ENCODE measurements around the gene RBMS3.

- TF ChIP-seq, protein P1, sequence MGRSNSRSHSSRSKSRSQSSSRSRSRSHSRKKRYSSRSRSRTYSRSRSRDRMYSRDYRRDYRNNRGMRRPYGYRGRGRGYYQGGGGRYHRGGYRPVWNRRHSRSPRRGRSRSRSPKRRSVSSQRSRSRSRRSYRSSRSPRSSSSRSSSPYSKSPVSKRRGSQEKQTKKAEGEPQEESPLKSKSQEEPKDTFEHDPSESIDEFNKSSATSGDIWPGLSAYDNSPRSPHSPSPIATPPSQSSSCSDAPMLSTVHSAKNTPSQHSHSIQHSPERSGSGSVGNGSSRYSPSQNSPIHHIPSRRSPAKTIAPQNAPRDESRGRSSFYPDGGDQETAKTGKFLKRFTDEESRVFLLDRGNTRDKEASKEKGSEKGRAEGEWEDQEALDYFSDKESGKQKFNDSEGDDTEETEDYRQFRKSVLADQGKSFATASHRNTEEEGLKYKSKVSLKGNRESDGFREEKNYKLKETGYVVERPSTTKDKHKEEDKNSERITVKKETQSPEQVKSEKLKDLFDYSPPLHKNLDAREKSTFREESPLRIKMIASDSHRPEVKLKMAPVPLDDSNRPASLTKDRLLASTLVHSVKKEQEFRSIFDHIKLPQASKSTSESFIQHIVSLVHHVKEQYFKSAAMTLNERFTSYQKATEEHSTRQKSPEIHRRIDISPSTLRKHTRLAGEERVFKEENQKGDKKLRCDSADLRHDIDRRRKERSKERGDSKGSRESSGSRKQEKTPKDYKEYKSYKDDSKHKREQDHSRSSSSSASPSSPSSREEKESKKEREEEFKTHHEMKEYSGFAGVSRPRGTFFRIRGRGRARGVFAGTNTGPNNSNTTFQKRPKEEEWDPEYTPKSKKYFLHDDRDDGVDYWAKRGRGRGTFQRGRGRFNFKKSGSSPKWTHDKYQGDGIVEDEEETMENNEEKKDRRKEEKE (IDR thresholded peaks at IDR 0.05), result no peak
- TF ChIP-seq CHD4 (IDR thresholded peaks at IDR 0.05; ENCODE audit: borderline replicate concordance, low read length) (no peak), TAF1 (CRISPR knock-in tag; IDR thresholded peaks at IDR 0.05) (no peak)
- TF ChIP-seq, protein P2, sequence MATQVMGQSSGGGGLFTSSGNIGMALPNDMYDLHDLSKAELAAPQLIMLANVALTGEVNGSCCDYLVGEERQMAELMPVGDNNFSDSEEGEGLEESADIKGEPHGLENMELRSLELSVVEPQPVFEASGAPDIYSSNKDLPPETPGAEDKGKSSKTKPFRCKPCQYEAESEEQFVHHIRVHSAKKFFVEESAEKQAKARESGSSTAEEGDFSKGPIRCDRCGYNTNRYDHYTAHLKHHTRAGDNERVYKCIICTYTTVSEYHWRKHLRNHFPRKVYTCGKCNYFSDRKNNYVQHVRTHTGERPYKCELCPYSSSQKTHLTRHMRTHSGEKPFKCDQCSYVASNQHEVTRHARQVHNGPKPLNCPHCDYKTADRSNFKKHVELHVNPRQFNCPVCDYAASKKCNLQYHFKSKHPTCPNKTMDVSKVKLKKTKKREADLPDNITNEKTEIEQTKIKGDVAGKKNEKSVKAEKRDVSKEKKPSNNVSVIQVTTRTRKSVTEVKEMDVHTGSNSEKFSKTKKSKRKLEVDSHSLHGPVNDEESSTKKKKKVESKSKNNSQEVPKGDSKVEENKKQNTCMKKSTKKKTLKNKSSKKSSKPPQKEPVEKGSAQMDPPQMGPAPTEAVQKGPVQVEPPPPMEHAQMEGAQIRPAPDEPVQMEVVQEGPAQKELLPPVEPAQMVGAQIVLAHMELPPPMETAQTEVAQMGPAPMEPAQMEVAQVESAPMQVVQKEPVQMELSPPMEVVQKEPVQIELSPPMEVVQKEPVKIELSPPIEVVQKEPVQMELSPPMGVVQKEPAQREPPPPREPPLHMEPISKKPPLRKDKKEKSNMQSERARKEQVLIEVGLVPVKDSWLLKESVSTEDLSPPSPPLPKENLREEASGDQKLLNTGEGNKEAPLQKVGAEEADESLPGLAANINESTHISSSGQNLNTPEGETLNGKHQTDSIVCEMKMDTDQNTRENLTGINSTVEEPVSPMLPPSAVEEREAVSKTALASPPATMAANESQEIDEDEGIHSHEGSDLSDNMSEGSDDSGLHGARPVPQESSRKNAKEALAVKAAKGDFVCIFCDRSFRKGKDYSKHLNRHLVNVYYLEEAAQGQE (IDR thresholded peaks at IDR 0.05; ENCODE audit: borderline replicate concordance in 1 of 2, low read depth in 1 of 2, low read length in 2 of 2), result no peak
Measured at GRCh38 chr3:29789686-29790085, 508.8 kb downstream of the RBMS3 start.
